GM19438 (cell line): ENCODE measurements around the gene COPS7B.
A peak's percentile ranks its signal among the peaks of the same experiment; 100 is the strongest.

Experiments used
- ATAC-seq: cut with Tn5 transposase; IDR thresholded peaks from one replicate; pipeline ENCODE4 v1.9.1; 2021; ENCODE audit warnings: low read depth; ENCODE audit not compliant: unreplicated experiment

The COPS7B gene

DNA sequence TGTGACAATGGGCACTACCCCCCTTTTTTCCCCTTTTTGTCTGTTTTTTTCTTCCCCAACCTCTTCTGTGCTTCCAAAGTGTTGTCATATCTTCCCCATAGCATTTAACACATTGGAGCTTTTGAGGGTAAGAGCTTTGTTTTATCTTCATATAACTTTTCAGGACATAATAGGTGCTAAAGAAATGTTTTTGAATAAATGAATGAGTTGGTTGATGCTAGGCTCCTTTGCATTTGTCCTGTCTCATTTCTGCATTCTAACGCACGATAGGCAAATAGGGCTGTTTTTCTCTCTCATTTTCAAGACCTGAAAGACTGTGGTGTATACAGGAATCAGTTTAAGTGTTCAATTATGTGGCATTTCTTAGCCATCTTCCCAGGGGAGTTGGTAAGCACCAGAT lies 832 bp upstream of the COPS7B start:
- no peak for ATAC-seq

DNA sequence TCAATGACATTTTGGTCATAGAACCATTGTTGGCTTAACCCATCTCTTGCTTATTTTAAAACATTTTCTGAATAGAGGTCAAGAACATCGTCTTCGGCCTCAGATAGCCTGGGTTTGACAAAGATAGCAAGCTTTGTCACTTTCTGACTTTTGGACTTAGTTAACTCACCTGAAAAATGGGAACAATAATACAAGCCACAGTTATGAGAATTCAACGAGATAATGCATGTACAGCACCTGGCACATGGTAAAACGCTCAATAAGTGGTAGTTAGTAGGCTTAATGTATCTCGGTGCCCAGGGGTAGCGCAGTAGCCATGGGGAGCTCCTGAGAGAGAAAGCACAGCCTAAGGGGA lies 446 bp upstream of the COPS7B start:
- ATAC-seq = peak; percentile 4

DNA sequence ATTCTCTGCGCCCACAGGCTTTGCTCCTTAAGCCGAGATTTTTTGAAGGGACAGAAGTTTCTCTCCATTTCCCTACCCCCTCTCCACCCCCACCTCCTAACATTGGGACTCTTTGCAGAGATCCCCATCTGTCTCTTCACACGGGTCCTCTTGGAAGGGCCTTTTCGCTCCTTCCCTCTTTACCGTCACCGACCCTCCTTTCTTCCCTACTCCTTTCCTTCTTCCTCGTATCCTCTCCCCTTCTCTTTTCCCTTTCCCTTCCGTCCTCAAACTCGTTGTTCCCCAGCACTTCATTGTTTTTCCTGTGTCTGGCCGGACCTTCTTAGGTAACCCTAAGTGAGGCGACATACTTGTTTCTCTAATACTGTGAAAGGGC lies 660 bp downstream of the COPS7B start:
- ATAC-seq = no peak

DNA sequence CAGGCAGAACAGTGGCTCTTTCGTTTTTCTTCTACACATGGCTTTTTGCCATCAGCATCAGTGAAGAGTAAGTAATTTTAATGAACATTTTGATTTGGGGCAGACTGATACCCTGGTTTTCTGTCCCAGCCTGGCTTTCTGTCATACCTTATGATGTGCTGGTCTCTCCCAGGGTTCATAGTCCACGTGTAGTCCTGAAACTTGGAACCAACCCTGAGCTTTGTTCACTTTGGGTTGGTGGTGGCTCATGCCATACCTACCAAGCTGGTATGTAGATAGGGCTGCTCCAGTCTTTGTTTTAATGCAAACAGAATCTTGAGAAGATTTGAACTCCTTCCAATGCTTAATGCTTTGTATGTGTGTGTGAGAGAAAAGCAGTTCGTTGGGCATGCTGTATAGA lies 4.9 kb downstream of the COPS7B start:
- ATAC-seq = no peak

DNA sequence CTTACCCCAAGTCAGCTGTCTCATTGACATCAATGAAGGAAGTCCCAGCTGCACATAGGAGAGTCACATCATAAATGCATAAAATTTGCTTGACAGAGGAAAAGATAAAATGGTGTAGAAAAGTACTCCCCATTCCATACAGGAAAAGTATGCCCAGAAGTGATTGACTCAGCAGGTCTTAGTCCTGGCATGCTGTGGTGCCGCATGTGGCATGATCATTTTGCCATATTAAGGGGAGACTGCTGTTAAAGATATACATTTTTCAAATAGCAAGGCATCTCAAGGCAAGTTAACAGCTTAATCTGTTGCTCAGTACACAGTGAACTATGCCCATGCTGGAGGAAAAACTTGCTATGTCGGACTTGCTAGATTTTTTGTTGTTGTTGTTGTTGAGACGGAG lies 8.1 kb downstream of the COPS7B start:
- ATAC-seq = no peak

DNA sequence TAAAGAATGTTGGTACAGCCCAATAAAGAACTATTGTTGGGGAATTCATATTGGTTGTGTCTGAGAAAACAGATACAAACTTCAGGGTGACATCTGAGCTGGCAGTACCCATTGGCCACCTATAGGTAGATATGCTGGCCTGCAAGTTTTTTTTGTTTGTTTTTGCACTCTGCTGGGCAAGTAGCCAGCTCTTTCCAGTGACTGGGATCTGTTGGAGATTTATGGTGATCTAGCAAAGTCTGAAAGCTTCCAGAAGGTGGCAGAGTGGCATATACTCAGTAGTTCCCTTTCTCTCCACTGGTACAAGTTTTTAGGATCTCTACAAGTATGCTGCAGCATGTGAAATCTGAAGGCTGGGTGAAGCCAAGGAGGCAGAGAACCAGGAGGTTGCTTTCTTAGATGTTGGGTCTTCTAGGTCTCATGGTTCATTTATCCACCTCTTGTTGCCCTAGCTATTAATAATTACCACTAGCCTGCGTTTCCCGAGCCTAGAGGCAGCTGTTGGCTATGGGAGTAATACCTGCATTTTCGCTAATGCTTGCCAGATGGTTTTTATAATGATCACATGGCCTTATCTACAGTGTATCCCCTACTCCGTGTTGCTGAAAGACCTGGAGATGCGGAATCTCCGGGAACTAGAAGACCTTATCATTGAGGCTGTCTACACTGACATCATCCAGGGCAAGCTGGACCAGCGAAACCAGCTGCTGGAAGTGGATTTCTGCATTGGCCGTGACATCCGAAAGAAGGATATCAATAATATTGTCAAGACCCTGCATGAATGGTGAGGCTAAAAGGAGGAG lies 9.5 kb downstream of the COPS7B start:
- ATAC-seq = no peak

DNA sequence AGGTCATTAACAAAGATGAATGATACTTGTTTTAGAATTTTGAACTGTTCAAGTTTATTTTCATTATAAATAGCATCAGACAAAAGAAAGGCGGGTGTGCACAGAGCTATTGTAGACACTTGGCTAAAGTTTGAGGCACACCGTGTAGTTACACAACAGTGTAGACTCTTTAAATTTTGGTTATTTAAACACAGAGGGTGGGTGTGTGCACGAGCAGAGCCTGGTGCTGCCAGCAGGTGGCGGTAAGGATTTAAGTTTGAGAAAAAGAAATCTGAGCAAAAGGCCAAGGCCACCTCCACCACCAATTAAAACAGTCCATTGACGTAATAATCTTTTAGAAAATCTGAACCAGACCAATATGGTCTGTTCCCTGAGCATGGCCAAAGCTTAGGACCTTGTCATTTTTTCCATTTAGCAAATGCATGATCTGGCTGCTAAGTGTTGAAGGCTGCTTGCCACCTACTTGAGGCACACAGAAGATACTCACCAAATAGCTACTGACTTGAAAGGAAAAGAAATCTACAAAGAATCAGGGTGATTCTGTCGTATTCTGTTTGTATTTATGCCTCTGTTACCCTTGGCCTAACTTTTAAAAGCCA lies 14.3 kb downstream of the COPS7B start:
- ATAC-seq = no peak

DNA sequence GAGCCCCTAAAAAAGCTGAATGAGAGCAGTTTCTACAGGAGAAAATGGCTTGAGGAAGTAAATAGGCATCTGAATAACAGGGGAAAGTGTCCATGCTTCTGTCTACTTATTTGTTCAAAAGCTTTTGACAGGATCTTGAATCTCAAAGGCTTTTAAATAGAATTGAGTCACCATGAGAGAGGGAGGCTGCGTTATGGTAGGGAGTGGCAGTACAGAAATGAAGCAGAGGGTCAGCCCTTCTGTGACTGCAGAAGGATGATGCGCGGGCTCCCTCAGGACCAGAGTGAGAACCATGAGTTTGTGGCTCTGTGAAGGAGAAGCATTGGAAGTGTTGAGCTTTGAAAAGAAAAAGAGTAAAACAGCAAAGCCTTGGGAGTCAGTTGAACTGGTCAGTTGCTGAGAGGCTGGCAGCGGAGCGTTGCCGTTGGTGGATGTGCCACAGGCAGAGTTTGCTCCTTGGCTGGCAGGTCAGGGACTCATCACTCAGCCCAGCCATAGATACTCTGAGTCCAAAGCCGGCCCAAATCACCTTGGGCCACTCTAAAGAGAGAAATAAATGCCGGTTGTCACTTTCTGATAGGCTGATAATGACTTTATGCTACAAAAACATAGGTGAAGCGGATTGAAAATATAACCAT lies 17.4 kb downstream of the COPS7B start:
- ATAC-seq = no peak

DNA sequence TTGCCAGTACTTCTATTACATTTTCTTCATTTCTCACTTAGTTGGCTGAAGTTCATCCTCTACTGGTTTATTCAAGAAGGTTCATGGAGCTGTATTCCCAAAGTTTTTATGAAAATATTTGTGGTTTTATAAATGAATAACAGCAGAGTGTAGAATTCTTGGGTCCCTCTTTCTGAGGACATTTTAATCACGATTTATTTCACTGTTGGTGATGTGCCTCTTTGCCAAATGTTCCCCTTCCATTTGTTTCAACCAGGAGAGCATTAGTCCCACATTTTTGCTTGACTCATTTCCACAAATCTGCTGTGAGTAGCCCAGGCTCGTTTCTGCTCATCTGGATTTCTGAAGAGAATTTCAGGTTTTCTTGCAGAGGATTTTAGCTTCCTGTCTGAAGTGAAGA lies 20.8 kb downstream of the COPS7B start:
- no peak for ATAC-seq

DNA sequence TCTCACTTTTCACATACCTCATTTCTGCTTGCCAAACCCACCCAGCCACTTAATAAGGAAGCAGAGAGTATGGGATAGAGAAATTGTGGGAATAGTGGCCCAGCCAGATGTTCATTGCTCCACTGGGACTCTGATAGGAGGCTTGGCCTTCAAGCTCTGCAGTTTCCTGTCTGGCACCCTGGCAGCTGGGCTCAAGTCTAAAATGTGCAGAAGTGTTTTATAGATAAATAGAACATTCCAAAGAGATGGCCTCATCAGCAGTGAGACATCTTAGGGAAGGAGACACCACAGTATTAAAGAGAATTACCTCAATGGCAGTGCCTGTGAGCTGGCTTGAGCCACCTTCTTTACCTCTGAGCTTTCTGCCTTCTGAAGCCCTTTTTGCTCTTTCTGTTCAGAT lies 24.7 kb downstream of the COPS7B start:
- ATAC-seq = no peak

DNA sequence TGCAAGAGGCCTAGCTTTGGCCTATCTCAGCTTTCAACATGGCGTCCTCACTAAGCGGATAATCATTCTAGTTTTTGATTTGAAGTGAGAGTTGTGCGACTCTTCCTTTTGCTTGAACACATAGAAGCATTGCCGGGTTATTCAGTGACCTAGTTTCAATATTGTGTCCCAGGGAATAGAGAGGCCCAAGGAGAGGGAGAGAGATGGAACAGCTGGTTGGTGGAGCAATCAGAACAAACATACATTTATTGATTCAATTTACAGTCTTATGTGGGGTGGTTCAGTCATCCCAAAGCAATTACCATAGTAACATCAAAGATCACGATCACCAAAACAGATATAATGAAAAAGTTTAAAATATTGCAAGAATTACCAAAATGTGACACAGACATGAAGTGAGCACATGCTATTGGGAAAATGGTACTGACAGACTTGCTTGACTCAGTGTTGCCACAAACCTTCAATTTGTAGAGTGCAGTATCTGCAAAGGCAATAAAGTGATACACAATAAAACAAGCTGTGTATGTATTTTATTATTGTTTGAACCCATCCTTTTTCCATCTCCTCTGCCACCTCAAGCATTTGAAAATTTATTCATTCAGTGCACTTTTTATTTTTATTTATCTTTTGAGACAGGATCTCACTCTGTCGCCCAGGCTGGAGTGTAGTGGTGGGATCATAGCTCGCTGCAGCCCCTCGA lies 30.2 kb downstream of the COPS7B start:
- no peak for ATAC-seq

DNA sequence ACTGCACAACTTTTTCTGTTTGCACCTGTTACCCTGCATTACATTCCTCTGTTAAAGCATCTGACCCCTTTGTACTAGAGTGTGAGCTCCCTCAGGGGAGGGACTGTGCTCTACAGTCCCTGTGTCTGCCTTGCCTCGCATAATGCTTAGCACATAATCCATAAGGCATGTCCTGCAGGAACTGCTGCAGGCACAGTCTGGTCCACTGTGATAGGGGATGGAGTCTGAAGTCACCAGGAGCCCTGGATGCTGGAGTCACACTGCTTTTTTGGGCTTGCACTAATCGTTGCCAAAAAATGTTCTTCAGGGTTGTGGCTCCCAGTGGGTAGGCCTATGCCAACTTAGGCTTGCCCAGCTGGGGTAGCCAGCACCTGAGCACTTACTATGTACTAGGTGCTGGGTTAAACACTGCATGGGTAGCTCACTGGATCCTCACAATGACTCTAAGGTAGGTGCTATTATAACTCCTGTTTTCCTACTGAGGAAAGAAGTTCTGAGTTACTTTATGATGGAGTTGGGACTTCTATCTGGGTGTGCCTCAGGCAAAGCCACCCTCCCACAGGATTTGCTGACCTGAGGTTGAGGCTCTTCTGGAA lies 33.3 kb downstream of the COPS7B start:
- ATAC-seq = no peak

DNA sequence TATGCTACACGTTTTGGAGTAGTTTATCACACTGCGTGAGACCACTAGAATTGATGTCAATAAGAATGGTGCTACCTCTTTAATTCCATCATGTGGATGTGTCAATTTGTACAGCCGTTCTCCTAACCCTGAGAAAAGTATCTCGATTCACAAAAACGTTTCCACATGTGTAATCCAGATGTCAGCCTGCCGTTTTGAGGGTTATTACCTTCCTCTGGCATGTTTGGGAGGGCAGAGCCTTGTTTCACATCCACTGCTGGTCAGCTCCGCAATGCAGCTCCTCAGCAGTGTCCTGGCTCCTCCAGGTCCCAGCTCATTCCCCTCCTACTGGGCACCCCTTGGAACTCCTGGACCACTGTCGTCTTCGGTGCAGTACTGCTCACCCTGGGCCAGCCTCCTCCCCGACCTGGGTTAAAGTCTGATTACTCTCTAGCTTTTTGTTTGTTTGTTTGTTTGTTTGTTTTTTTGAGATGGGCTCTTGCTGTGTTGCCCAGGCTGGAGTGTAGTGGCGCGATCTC lies 34.6 kb downstream of the COPS7B start:
- no peak for ATAC-seq

DNA sequence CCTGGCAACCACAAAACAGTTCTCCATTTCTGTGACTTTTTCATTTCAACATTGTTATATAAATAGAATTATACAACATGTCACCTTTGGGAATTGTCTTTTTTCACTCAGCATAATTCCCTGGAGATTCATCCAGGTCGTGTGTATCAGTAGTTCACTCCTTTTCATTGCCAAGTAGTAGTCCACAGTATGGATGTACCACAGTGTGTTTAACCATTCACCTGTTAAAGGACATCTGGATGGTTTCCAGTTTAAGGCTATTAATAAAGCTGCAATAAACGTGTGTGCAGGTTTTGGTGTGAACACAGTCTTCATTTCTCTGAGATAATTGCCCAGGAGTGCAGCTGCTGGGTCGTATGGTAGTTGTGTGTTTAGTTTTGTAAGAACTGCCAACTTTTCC lies 35.7 kb downstream of the COPS7B start:
- ATAC-seq = no peak

DNA sequence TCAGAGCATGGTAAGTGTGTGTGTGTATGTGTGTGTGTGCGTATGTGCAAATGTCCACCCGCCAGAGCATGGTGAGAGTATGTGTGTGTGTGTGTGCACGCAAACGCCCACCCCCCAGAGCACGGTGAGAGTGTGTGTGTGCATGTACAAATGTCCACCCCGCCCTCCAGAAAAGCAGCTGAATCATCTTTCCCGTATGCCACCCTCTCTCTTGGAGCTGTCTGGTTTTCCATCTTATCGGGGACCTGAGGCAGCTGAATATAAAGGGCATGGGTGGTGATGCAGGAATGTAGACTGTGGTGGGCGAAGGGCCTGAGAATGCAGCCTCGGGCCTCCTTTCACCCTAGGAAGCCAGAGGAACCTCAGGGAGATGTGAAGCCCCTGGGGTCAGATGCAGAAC lies 66.9 kb downstream of the COPS7B start:
- no peak for ATAC-seq

DNA sequence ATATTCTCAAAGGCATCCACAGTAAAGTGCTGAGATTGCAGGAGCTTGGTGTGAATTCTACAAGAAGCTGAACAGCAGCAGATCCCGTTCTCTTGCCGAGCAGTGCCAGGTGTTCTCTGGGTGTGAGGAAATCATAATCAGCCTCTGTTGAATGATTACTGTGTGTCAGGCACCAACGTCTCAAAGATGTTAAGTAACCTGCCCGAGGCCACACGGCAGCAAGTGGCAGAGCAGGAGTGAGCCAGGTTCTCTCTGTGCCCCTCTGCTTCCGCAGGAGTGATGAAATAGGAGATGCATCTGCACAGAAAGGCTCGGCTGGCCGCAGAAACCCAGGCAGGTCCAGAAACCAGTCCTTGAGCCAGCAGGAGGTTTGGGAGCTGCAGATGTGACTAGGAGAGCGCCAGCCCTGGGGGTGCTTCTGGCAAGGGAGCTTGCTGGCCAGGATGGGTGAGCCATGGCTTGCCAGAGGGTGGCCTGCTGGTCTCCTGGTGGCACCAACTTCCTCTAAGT lies 68.4 kb downstream of the COPS7B start:
- ATAC-seq = no peak

DNA sequence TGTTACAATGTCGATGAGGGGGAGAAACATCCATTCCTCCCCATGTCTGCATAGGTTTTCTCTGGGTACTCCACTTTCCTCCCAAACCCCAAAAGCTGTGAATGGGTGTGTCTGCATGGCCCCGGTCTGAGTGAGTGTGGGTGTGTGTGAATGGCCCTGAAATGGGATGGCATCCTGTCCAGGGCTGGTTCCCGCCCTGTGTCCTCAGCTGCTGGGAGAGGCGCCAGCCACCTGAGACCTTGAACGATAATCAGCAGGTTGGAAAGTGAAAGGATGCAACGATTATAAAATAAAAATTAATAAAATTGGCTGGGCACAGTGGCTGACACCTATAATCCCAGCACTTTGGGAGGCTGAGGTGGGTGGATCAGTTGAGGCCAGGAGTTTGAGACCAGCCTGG lies 70.7 kb downstream of the COPS7B start:
- no peak for ATAC-seq
